Measurements from ENCODE around the gene OGN. TPM values are rescaled to one million over a fixed set of nuclear protein-coding genes. Genes with fewer than 3 reads are reported as not detected.

The OGN gene
- total and polyA plus RNA-seq, 2 donors (not counting 3 experiments of a cell fraction or from before 2014, with no cell fraction given) = not detected

DNA sequence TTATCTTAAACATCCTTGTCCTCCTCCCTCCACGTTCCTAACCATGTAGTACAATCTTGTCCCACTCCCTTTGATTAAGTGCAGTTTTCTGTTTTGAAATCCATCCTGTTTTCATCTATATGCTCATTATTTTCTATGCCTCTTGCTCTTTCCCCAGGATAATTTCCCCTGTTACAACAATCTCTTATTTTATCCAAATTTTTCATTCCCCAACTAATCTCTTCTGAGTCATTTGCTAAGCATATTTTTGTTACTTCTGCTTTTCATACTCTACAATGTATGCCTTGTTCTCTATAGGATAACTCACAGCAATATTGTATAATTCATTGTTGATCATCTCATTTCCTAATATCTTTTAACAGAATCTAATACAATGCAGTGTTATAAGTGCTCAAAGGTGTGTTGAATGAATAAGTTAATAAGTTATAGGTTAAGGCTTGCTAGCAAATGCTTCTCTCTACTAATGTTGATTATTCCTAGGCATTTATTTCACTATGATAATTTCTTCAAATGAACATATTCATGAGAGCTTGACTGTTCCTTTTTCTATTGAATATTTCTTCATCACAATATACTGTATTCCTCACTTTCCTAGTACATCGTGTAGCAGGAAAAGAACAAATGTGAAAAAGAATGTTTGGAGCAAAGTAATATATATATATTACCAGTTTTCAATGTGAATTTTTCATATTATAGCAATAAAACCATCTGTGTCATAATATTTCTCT lies 18.4 kb upstream of the OGN start:
- Histone ChIP-seq H3K9ac (replicated peaks; ENCODE audit: extremely low read depth, insufficient read depth, low read length) (no peak overlapping the region), H3K4me3 (replicated peaks in 1 of 3; ENCODE audit: insufficient read depth in 1 of 3, low read depth in 1 of 3, low read length in 3 of 3) (no peak overlapping the region), H3K27ac (ENCODE audit: insufficient read depth, low read depth, low read length) (no peak overlapping the region), H3K79me2 (ENCODE audit: control insufficient read depth, insufficient read depth, low read length) (no peaks in the 10 kb centered on the region), H3K4me2 (ENCODE audit: insufficient read depth, low read length) (no peak overlapping the region), H4K20me1 (replicated peaks; ENCODE audit: control insufficient read depth, extremely low read depth, insufficient read depth, low read length) (no peaks in the 10 kb centered on the region), H3K36me3 (ENCODE audit: control insufficient read depth in 2 of 2, extremely low read depth in 1 of 2, insufficient read depth in 2 of 2, low read length in 2 of 2) (no peaks in the 10 kb centered on the region), H3K9me1 (replicated peaks; ENCODE audit: control insufficient read depth, extremely low read depth, insufficient read depth, low read length) (no peaks in the 10 kb centered on the region), H3K4me1 (ENCODE audit: control insufficient read depth, extremely low read depth, insufficient read depth, low read length) (no peaks in the 10 kb centered on the region), H2AFZ (ENCODE audit: low read depth, low read length) (no peak overlapping the region), H3K27me3 (ENCODE audit: control insufficient read depth in 2 of 2, insufficient read depth in 2 of 2, low read length in 2 of 2) (no peaks in the 10 kb centered on the region), H3K9me3 (replicated peaks; ENCODE audit: control insufficient read depth, insufficient read depth, low read length) (no peaks in the 10 kb centered on the region)
- no peak for DNase-seq (ENCODE audit: low read depth, low spot score)
- TF ChIP-seq MYC (IDR thresholded peaks at IDR 0.05; ENCODE audit: low read depth, low read length) (no peak), EZH2 (IDR thresholded peaks at IDR 0.05; ENCODE audit: borderline replicate concordance, low read depth, low read length, severe bottlenecking) (no peak), FOS (IDR thresholded peaks at IDR 0.05; ENCODE audit: borderline replicate concordance, insufficient read depth, low read length) (no peak), POLR2AphosphoS5 (IDR thresholded peaks at IDR 0.05; ENCODE audit: insufficient read depth, low read depth, low read length) (no peak), JUN (IDR thresholded peaks at IDR 0.05; ENCODE audit: borderline replicate concordance, insufficient read depth, insufficient read length, low read depth) (no peak), POLR2A (IDR thresholded peaks at IDR 0.05; ENCODE audit: low read depth, low read length) (no peak), GATA2 (IDR thresholded peaks at IDR 0.05; ENCODE audit: insufficient read depth, insufficient read length, low read depth, low read length) (no peak)
- TF ChIP-seq, protein P1, sequence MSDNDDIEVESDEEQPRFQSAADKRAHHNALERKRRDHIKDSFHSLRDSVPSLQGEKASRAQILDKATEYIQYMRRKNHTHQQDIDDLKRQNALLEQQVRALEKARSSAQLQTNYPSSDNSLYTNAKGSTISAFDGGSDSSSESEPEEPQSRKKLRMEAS (IDR thresholded peaks at IDR 0.05; ENCODE audit: insufficient read depth, insufficient read length) = no peak
- TF ChIP-seq, protein P2, sequence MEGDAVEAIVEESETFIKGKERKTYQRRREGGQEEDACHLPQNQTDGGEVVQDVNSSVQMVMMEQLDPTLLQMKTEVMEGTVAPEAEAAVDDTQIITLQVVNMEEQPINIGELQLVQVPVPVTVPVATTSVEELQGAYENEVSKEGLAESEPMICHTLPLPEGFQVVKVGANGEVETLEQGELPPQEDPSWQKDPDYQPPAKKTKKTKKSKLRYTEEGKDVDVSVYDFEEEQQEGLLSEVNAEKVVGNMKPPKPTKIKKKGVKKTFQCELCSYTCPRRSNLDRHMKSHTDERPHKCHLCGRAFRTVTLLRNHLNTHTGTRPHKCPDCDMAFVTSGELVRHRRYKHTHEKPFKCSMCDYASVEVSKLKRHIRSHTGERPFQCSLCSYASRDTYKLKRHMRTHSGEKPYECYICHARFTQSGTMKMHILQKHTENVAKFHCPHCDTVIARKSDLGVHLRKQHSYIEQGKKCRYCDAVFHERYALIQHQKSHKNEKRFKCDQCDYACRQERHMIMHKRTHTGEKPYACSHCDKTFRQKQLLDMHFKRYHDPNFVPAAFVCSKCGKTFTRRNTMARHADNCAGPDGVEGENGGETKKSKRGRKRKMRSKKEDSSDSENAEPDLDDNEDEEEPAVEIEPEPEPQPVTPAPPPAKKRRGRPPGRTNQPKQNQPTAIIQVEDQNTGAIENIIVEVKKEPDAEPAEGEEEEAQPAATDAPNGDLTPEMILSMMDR (IDR thresholded peaks at IDR 0.05; ENCODE audit: extremely low read depth in 1 of 2, insufficient read depth in 1 of 2, low read depth in 1 of 2, low read length in 2 of 2) = no peak
- no TSS peak for BruUV-seq (replicated peaks)
- ChIA-PET CTCF (interaction anchor here (1.2 to 1.3 kb wide), 2 partner anchors 8 to 17 kb away, joined by 3 read pairs; no protein-coding TSS in a partner anchor), POLR2A (no interaction called here)
- dilution Hi-C loops (cut with MboI; ENCODE audit: extremely low pct_ligation_motif_present, low sequenced_read_pairs) = no loop called here
- no peak for FAIRE-seq
- intact Hi-C loops (cut with micrococcal nuclease) = no loop called here

Data from endothelial cell of umbilical vein (primary cell).